Measurements from ENCODE around the gene MAP4K4.
A peak's percentile ranks its signal among the peaks of the same experiment; 100 is the strongest.

The MAP4K4 gene

GRCh38 chr2:101698844-101699754 is 1.6 kb downstream of the MAP4K4 start:
- Histone ChIP-seq H3K36me3 (peaks cover 16% of the 10 kb centered on the region), H3K27me3 (peaks cover 23% of the 10 kb centered on the region), H3K9me3 (no peaks in the 10 kb centered on the region), H3K4me3 (ENCODE audit: low read depth in 1 of 2, low read length in 1 of 2) (peak overlapping the region; percentile 69 to 100), H3K27ac (peak overlapping the region; percentile 89), H3K4me1 (ENCODE audit: control insufficient read depth in 1 of 2, insufficient read depth in 1 of 2, low read depth in 1 of 2, low read length in 1 of 2) (peaks cover 68 to 69% of the 10 kb centered on the region in 2 experiments)
- TF ChIP-seq CTCF (IDR thresholded peaks at IDR 0.05): no peak

GRCh38 chr2:101699755-101700461 is 2.4 kb downstream of the MAP4K4 start:
- Histone ChIP-seq H3K4me3 (ENCODE audit: low read depth in 1 of 2, low read length in 1 of 2) (peak overlapping the region; percentile 69 to 100), H3K36me3 (peaks cover 16% of the 10 kb centered on the region), H3K4me1 (ENCODE audit: control insufficient read depth in 1 of 2, insufficient read depth in 1 of 2, low read depth in 1 of 2, low read length in 1 of 2) (peaks cover 68 to 69% of the 10 kb centered on the region in 2 experiments), H3K9me3 (no peaks in the 10 kb centered on the region), H3K27me3 (peaks cover 22% of the 10 kb centered on the region), H3K27ac (peak overlapping the region; percentile 89)
- TF ChIP-seq CTCF (IDR thresholded peaks at IDR 0.05): no peak

- Histone ChIP-seq H3K36me3 (peaks cover 16% of the 10 kb centered on the region), H3K27ac (peak overlapping the region; percentile 71), H3K27me3 (no peaks in the 10 kb centered on the region), H3K4me3 (ENCODE audit: low read depth in 1 of 2, low read length in 1 of 2) (no peak overlapping the region), H3K4me1 (ENCODE audit: control insufficient read depth in 1 of 2, insufficient read depth in 1 of 2, low read depth in 1 of 2, low read length in 1 of 2) (peaks cover 77 to 88% of the 10 kb centered on the region in 2 experiments), H3K9me3 (no peaks in the 10 kb centered on the region)
- no peak for TF ChIP-seq CTCF (IDR thresholded peaks at IDR 0.05)
Observed at GRCh38 chr2:101704046-101704466, 6.5 kb downstream of the MAP4K4 start.

GRCh38 chr2:101704816-101705578 is 7.5 kb downstream of the MAP4K4 start:
- Histone ChIP-seq H3K27me3 (no peaks in the 10 kb centered on the region), H3K9me3 (no peaks in the 10 kb centered on the region), H3K27ac (peak overlapping the region; percentile 26), H3K36me3 (peaks cover 16% of the 10 kb centered on the region), H3K4me1 (ENCODE audit: control insufficient read depth in 1 of 2, insufficient read depth in 1 of 2, low read depth in 1 of 2, low read length in 1 of 2) (peaks cover 76 to 93% of the 10 kb centered on the region in 2 experiments), H3K4me3 (ENCODE audit: low read depth in 1 of 2, low read length in 1 of 2) (no peak overlapping the region)
- no peak for TF ChIP-seq CTCF (IDR thresholded peaks at IDR 0.05)

- peaks cover 14% of the 10 kb centered on the region for H3K36me3 ChIP-seq
- H3K27me3 ChIP-seq: no peaks in the 10 kb centered on the region
- peak overlapping the region; percentile 60 for H3K27ac ChIP-seq
- no peak overlapping the region for H3K4me3 ChIP-seq (ENCODE audit: low read depth in 1 of 2, low read length in 1 of 2)
- H3K4me1 ChIP-seq (ENCODE audit: control insufficient read depth in 1 of 2, insufficient read depth in 1 of 2, low read depth in 1 of 2, low read length in 1 of 2): peaks cover 76 to 93% of the 10 kb centered on the region in 2 experiments
- H3K9me3 ChIP-seq: no peaks in the 10 kb centered on the region
- TF ChIP-seq CTCF (IDR thresholded peaks at IDR 0.05): no peak
Observed at GRCh38 chr2:101706121-101706818, 8.8 kb downstream of the MAP4K4 start.

All from neutrophil (primary cell).